Vagina (tissue), 2 donors: Measurements from ENCODE around the gene LLCFC1.

ENCODE experiments used
- POLR2AphosphoS5 ChIP-seq, 2 donors: sonication (generic); formaldehyde crosslinking; IDR thresholded peaks; one replicate each; pipeline ENCODE4 v1.9.0; 2017; ENCODE audit warnings: antibody characterized with exemption in 2 of 2, mild to moderate bottlenecking in 2 of 2, low read depth in 1 of 2; ENCODE audit not compliant: insufficient read depth in 1 of 2
- TF ChIP-seq, protein P1 (sequence below), 3 experiments: fragments of 450-650 bp in 2 of 3; fragments of 200-600 bp in 1 of 3; sonication (generic) in 1 of 3; IDR thresholded peaks; one replicate each; pipeline ENCODE4 v1.5.1; 2017 to 2019; ENCODE audit warnings: antibody characterized with exemption in 3 of 3, mild to moderate bottlenecking in 2 of 3, moderate library complexity in 2 of 3

DNA sequence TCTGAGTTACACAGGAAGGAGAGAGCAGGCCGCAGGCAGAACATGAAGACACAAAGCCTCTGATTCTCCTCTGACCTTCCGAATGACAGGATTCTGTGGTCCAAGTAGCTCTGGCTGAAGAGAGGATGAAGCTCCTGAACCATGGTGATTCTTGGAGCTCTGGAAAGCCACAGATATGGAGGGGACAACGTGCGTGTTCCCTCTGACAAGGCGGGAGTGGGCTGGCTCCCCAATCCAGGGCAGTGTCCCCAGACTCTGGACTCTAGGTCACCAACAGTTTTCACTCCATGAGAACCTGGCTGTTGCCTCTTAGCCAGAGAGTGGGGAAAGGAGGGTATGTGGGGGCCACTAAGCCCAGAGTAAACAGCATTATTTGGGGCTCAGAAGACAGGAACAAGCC, 46.3 kb upstream of the LLCFC1 start:
- no peak for TF ChIP-seq POLR2AphosphoS5 (IDR thresholded peaks at IDR 0.05; ENCODE audit: insufficient read depth in 1 of 2, low read depth in 1 of 2)
- TF ChIP-seq, protein P1, sequence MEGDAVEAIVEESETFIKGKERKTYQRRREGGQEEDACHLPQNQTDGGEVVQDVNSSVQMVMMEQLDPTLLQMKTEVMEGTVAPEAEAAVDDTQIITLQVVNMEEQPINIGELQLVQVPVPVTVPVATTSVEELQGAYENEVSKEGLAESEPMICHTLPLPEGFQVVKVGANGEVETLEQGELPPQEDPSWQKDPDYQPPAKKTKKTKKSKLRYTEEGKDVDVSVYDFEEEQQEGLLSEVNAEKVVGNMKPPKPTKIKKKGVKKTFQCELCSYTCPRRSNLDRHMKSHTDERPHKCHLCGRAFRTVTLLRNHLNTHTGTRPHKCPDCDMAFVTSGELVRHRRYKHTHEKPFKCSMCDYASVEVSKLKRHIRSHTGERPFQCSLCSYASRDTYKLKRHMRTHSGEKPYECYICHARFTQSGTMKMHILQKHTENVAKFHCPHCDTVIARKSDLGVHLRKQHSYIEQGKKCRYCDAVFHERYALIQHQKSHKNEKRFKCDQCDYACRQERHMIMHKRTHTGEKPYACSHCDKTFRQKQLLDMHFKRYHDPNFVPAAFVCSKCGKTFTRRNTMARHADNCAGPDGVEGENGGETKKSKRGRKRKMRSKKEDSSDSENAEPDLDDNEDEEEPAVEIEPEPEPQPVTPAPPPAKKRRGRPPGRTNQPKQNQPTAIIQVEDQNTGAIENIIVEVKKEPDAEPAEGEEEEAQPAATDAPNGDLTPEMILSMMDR (IDR thresholded peaks at IDR 0.05) = no peak
